ENCODE measurements around the gene SLC35F6.

- TF ChIP-seq FOXA1 (IDR thresholded peaks at IDR 0.05) (no peak), JUND (IDR thresholded peaks at IDR 0.05) (no peak), CTCF (IDR thresholded peaks at IDR 0.05; ENCODE audit: low read depth, low read length, missing input control) (no peak)
- TF ChIP-seq, protein P1, sequence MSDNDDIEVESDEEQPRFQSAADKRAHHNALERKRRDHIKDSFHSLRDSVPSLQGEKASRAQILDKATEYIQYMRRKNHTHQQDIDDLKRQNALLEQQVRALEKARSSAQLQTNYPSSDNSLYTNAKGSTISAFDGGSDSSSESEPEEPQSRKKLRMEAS (IDR thresholded peaks at IDR 0.05) = no peak
These were observed 31.6 kb upstream of the SLC35F6 start for GRCh38 chr2:26732446-26732845.
